Urothelium cell line (cell line): ENCODE data around the gene COL4A5.
A peak's percentile ranks its signal among the peaks of the same experiment; 100 is the strongest.
"Not testable (repeated sequence)": the region's sequence is repeated elsewhere in the genome, so short reads cannot be mapped to it uniquely, and the experiment has no call there.

ENCODE experiments used
- DNase-seq: peaks from one replicate; pipeline ENCODE4 v3.0.0; 2011; ENCODE audit warnings: low spot score, mixed read lengths
- FAIRE-seq: peaks from 2 replicates; lab custom pipeline; 2011; peaks lifted over from hg19 to GRCh38; lab: Jason Lieb, UNC

The COL4A5 gene

DNA sequence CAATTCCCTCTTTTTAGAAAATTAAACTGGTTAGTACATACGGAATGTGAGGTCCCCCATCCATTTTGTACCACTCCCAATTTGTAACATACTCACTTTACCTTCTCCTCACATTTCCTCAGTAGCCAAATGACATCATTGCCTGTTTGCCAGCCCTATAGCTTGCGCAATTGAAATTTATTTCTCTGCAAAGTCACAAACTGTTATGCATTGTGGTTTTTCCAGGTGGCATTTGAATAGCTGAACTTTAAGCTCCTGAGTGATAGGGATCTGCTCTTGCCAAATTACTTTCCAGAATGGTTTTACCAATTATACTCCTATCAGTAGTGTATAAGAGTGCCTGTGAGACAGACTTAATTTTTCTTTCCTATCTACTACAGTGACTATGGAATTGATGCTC is 7.7 kb downstream of the COL4A5 start:
- DNase-seq (no peak), FAIRE-seq (no peak)

DNA sequence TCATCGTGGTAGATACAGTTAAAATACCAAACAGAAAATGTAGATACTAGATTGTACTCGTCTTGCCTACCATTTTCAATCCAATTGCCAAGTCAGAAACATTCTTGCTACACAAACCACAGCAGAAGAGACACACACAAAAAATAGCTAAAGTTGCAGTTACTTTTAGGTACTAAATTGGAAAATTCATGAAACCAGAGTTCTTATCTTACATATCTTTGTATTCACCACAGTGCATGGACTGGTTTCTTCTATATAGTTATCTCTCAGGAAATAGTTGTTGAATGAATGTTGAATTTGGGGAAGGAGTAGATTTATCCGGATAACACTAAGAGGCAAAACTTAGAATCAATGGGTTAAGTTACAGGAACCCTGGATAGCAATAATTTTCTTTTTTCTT is 14.2 kb downstream of the COL4A5 start:
- DNase-seq, result no peak
- no peak for FAIRE-seq

DNA sequence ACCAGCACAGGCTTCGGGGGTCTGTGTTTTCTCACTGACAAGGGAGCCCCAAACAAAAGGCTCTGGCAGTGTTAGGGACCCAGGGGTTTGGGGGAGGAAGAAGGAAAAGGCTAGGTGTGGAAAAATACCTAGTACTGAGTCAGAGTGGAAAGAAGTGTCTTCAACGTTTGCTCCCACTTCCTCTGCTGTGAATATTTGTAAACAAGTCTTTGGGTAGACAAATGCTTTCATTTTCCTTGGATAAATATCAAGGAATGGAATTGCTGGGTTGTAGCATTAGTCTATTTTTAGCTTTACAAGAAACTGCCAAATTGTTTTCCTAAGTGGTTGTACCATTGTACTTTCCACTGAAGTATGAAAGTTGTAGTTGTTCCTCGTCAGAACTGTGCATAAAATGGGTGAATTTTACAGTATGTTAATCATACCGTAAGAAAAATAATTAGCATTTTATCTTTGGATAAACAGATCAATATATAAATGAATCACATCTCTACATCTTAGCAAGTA is 17.4 kb downstream of the COL4A5 start:
- no peak for FAIRE-seq

DNA sequence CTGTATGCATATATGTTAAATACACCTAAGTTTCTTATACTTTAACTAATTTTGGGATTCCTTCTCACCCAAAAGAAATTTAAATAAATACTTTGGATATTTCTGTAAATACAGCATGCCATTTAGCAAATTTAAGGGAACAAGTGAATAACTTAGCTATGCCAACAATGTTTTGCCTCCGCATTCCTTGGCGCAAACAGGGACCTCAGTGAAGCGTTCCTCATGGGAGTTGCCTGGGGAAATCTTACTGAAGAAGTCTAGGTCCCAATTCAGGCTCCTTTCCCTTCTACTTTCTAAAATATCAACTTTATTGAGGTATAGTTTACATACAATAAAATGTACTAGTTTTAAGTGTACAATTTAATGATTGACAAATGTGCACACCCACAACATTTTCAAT is 25.0 kb downstream of the COL4A5 start:
- DNase-seq, result no peak
- no peak for FAIRE-seq

More for the DNA sequence above, 17.4 kb downstream of the COL4A5 start:
- DNase-seq, result no peak

DNA sequence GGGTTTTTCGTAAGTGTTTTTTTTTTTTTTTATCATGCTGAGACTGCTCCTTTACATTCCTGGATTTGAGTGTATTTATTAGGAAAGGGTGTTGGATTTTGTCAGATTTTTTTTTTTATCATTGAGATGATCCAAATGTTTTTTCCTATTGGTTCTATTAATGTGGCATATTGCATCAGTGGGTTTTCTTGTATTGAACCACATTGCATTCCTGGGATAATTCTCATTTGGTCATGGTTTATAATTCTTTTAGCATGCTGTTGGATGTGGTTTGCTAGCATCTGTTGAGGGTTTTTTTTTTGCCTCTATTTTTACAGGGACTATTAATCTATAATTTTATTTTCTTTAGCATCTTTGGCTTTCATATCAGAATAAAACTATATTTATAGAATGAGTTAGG is 28.8 kb downstream of the COL4A5 start:
- FAIRE-seq (no peak), DNase-seq (no peak)

DNA sequence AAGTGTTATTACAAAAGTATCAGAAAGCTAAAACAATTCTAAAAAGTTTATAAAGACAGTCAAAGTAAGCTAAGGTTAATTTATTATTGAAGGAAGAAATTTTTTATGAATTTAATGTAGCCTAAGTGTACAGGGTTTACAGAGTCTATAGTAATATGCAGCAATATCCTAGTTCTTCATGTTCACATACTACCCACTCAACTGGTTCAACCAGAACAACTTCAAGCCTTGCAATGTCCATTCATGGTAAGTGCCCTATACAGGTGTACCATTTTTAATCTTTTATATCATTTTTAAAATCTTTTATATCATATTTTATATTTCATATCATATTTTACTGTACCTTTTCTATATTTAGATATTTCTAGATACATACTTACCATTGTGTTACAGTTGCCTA is 34.3 kb downstream of the COL4A5 start:
- DNase-seq, result no peak
- no peak for FAIRE-seq

DNA sequence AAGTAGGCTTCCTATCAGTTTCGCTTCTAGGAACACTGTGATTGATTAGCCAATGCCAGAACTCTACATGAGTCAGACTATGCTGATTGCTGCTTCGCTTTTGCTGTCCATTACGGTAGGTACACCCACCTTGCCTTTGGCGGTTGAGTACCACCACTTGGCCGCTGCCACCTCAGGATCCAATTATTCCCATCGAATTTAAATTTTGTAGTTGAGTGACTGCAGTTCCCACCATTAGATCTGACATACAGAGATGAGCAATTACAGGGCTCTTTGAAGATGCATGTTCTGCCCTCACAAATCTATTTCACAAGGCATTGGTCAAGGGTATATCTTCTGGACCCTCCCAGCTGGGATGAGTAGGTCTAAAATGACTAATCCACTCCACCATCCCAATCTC is 41.9 kb downstream of the COL4A5 start:
- not testable (repeated sequence) for FAIRE-seq

DNA sequence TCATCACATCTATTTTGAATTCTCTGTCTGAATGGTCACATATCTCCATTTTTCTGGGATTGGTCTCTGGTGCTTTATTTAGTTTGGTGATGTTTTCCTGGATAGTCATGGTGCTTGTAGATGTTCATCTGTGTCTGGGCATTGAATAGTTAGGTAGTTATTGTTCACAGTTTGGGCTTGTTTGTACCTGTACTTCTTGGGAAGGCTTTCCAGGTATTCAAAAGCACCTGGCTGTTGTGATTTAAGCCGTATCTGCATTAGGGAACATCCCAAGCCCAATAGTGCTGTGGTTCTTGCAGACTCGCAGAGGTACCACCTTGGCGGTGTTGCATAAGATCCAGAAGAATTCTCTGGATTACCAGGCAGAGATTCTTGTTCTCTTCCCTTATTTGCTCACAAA is 44.6 kb downstream of the COL4A5 start:
- FAIRE-seq, result no peak
- DNase-seq, result no peak

More for the DNA sequence above, 41.9 kb downstream of the COL4A5 start:
- DNase-seq, result not testable (repeated sequence)

DNA sequence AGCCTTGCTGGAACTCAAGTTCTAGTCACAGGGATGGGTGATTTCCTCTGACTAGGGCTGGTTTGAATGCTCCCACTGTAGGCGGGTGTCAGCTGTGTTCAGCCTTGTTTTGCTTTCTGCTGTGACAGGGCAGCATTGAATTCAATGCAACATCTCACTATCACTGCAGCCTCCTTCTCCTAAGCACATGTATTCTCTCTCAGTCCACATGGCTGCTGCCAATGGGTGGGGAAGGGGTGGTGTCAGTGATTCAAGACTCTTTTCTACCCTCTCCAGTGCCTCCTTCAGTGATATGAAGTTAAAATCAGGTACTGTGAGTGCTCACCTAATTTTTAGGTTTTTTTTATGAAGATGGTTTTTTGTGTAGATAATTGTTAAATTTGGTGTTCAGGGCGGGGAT is 46.3 kb downstream of the COL4A5 start:
- DNase-seq, result no peak
- FAIRE-seq, result no peak

DNA sequence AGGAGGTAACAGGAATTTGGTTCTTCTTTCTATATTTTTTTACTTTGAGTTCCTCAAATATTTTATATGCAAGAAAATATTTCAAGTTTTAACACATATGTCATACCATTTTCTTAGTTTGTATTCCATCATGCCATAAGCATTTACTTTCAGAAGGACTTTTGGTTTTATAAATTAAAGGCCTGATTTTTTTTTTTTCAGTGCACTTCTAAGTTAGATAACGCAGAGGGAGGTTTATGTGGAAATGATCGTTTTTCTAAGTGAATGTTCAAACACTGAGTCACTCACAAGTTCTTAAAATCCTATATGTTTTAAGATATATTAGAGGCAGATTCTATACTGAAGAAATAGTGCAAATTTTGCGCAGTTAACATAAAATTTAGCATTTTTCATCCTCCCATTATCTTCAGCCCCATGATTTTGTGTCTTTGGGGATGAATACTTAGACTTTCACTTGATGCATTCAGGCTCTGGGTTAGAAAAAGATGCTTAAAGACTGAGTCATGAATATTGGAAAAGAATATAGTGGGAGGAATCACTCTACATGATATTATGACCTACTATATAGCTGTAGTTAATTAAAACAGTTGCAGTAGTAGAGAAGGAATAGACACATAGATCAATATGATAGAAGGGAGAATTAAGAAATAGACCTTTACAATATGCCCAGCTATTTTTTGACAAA is 54.9 kb downstream of the COL4A5 start:
- no peak for FAIRE-seq
- DNase-seq, result no peak

DNA sequence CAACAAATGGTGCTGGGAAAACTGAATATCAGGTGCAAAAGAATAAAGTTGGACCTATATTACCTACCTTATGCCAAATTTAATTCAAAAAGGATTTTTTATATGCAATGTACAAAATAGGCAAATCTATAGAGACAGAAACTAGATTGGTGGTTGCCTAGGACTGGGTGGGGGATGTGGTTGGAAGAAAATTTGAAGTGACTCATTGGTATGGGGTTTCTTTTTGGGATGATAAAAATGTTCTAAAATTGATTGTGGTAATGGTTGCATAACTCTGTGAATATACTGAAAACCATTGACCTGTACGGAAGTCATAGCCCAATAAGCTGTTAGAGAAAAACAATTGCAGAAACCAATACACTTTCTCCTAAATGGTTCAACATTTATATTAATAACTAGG is 72.1 kb downstream of the COL4A5 start:
- no peak for FAIRE-seq
- no peak for DNase-seq

DNA sequence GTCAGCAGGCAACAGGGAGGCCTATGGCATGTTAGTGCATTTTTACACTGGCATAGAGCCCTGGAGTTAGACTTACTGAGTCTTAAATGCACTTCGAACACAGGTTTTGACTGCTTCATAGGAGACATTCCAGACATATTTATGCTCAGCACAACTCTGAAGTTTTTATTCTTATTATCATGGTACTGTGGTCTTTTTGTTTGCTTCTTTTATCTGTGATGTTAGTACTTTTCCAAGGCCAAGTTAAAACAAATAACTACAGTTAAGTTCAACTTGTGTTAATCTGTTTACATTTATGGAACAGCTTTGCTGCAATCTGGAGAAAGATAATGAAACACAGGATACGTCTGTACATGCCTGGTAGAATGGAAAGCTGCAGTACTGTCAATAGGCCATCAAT is 76.5 kb downstream of the COL4A5 start:
- no peak for DNase-seq
- FAIRE-seq, result no peak

DNA sequence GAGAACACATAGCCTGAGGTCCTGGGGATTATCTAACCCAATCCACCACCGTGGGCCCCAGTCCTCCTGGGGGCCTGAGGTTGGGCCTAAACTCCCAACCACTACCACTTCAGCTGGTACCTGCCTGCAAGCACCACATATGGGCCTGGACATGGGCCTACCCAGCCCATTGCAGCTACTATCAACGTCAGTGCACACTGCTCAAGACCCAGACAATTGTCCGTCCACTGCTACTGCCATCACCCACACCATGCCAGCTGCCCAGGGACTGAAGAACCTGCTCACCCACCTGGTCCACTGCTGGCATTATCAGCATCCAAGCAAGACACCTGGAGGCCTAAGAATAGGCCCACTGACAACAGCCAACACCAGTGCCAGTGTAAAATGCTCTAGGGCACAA is 88.1 kb downstream of the COL4A5 start:
- FAIRE-seq, result no peak

DNA sequence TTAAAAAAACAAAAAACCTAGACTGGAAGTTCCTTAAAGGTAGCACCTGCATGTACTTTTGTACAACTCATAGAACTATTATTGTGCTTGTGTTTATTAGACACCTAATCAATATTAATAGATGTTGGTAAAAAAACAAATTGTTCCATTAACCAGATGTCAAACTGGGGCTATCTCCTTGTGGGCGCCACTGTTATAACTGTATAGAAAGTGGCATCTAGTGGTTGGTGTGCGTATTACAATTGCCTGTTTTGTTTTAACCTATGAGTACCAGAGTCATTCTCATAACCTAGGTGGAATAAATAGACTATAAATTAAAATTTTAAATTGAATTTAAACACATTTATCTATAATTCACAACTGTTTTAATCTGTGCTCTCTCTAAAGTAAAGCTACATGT is 97.4 kb downstream of the COL4A5 start:
- no peak for FAIRE-seq
- peak; percentile 1 for DNase-seq

More for the DNA sequence above, 88.1 kb downstream of the COL4A5 start:
- DNase-seq, result no peak

DNA sequence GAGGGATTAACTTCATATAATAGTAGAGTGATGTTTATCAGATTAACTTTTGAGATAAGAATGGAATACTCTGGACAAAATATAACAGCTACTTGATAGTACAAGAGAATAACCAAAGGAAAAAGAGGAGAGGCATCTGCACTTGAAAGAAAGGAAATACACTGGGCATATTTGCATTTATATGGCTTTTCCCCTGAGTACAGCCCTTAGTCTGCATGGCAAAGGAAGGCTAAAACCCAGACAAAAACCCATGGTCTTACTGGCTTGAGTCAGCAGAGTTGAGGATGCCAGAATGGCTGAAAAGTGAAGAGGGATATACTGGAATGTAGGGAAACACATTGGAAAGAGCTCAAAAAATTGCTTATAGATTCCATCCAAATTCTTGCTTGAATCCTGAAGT is 101.6 kb downstream of the COL4A5 start:
- DNase-seq, result no peak
- FAIRE-seq, result no peak

DNA sequence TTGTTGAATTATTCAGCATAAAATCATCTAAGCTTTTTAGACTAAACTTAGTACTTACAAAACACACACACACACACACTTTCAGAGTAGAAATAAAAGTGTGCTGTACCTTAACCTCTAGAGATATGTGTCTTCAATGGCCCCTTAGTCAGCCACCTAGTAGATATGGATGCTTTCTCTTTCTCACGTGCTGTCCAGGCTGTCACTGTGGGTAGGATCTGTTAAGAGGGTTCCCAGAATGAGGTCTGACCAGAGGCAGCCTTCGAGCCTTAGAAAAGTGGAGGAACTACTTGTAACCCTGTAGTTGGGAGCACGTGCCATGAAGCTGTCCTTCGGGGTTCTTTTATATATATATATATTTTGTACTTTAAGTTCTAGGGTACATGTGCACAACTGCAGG is 117.9 kb downstream of the COL4A5 start:
- no peak for FAIRE-seq
- no peak for DNase-seq

DNA sequence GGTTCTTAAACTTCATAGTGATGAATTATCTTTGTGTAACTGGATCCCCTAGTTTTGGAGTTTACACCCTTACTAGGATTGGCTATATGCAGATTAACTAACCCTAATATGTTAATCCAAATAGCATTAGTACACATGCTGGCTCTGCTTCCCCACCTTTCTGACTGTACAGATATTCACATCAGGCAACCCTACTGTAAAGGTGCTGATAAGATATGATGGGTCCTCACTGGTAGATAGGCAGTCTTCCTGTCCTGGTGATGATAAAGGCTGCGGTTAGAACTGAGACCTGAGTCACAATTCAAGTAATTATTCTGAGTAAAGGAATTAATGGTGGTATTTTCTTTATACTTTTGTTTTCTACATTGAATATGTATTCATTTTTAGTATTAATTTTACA is 118.6 kb downstream of the COL4A5 start:
- FAIRE-seq, result no peak
- DNase-seq, result no peak

DNA sequence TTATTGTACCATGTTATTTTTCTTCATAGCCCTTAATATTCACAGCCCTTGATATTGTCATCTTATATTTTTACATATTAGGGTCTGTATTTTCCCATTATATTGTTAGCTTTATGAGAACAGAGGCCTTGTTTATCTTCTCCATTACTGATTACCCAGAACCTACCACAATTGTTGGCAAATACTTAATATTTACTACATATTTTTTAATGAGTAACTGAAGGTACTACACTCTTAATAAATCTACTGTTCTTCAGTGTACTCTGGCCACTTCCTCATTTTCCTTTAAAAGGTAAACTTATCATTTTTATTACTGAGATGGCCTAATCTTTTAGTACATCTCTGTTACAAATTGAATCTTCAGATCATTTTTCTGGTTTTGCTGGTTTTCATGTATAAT is 133.5 kb downstream of the COL4A5 start:
- FAIRE-seq (no peak), DNase-seq (no peak)

DNA sequence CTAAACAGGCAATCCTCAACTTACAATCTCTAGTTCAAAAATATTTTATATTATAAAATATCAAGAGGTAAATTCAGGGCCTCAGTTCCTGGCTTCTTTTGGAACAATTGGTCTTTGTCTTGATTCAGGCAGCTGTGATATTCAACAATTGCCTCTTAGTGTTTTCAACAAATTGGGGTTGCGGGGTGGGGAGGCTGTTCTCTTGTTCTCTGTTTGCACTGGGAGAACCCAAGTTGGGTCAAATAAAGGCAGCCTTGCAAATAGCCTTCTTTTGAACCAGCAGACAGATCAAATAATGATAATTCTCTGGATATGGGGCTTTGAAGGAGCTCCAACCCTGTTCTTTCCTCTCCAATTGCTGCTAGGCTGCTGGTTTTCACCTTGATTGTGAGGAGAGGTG is 142.5 kb downstream of the COL4A5 start:
- FAIRE-seq (no peak), DNase-seq (no peak)

DNA sequence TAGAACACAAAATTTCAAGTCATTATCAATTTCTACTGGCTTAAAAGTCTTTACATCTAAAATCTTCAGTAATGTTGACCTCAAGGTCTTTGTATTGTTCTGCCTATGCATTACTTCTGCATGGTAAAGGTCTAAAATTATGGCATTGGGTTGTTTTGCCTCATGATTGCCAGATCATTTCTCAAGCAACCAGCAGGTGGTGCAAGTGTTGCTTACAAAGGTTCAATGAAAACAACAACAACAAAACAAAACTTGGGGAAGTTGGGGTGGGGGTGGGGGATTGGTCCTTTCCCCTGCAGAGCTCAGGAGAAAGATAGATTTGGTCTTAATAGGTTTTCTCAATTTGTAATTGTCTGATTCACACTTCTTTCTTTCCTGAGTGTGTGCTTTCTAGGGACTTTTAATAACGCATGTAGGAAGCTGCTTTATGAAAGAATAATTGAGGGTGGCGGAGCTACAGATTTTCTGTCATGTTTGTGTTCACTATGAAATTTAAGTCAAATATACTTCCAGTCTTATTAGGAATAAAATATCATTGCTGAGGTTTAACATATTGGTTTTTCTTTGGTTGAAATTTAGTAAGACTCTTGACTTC is 145.1 kb downstream of the COL4A5 start:
- FAIRE-seq (no peak), DNase-seq (peak; percentile 0)

DNA sequence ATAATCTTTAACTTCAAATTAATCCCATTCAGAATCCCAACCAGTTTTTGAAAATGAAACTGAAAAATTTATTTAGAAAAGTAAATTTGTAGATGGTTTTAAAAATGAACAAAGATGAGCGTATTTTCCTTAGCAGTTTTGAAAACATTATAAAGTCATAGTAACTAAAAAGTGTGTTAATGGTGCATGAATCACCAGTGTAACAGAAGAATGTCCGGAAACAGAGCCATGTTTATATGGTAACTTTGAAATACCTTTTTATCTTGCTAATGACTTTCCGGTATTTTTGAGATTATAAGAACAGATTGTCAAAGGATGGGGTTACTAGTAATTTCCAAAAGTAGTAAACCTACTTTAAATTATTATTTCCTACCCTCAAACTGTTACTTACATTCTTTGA is 150.9 kb downstream of the COL4A5 start:
- FAIRE-seq, result no peak
- DNase-seq, result no peak

DNA sequence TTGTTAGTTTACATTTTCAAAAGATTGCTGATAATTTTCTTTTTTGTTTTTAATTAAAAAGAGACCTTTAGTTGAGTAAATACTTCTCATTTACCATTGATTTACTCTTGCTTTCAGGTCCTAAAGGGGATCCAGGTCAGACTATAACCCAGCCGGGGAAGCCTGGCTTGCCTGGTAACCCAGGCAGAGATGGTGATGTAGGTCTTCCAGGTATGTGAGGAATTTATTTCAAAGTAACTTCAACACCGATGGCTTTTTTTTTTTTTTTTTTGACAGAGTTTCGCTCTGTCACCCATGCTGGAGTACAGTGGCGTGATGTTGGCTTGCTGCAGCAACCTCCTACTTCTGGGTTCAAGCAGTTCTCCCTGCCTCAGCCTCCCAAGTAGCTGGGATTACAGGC is 161.6 kb downstream of the COL4A5 start:
- no peak for FAIRE-seq
- DNase-seq, result peak; percentile 3

DNA sequence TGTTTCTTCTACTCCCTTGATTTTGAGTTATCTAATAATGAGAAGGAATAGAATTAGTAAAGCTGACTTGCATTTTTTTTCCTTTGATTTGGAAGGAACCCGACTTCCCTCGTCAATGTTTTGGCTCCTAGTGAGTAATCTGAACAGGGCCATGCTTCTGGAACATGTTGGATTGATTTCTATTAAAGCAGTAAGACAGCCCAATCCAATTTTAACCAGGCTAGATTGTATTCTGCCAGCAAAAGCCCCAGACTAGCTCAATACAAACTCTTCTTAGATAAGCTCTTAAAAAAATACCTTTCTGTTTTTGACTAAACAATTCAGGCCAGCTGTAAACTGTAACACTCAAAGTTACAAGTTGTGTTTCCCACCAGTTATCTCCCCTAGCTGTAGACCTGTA is 170.5 kb downstream of the COL4A5 start:
- FAIRE-seq, result no peak
- DNase-seq, result no peak
